IPS-18c (cell line): Measurements from ENCODE around the gene ATG16L1.

Experiments used
- H3K4me3 ChIP-seq: 2 replicates; pipeline ENCODE4 v1.7.0; 2013; ENCODE audit warnings: low read depth, mild to moderate bottlenecking, low read length, moderate library complexity; ENCODE audit not compliant: insufficient read depth
- H3K9me3 ChIP-seq: one replicate; pipeline ENCODE4 v1.6.1; 2013; ENCODE audit warnings: mild to moderate bottlenecking, low read length, moderate library complexity; ENCODE audit not compliant: control insufficient read depth, insufficient read depth

The ATG16L1 gene

DNA sequence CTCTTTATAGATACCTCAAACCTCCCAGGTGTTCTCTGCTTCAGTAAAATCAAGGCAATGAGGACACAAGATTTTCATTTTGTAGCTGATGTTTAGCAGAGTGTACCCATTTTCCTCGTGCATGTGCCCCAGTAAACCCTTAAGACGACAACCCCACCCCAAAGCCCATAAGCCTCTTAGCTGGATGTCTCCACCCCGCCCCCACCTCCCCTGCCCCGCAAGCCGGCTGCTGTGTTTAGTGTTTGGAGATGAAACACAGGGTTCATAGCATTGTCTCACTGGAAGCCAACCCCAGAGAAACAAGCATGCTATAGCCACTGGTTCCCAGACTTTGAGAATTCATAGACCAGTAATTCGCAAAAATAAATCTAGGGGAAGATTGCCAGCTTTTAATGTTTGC lies 50.3 kb downstream of the ATG16L1 start:
- H3K9me3 ChIP-seq, result no peaks in the 10 kb centered on the region
- H3K4me3 ChIP-seq, result no peak overlapping the region

DNA sequence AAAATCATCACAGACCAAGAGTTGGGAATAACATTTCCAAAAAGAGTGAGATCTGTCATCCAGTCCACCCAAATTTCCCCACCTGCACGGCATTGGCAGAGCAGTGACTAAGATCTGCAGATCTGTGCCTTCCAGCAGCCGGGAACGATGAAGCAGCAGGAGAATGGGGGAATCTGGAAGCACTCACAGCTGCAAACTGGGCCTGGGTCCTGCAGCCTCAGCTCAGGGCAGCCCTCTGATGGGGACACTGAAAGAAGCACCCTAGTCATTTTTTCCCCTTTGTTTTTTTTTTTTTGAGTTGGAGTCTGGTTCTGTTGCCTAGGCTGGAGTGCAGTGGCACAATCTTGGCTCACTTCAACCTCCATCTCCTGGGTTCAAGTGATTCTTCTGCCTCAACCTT lies 51.8 kb downstream of the ATG16L1 start:
- H3K9me3 ChIP-seq, result no peaks in the 10 kb centered on the region
- H3K4me3 ChIP-seq, result no peak overlapping the region

DNA sequence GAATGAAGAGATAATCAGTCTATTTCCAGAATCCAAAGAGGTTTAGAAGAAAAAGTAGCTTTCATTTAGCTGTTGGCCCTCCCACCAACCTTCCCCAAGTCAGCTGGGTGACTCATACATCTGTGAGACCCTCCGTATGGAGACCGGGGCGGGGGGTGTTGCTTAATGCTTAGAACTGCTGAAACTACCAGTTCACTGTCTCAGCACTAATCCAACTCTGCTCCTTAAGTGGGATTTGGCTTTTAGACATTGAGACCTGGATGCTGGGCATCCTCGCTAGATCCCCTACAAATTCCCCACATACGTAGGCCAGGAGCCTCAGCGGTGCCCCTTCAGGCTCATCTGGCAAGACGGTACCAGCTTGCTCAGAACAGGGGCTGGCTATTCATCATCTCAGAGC lies 56.1 kb downstream of the ATG16L1 start, which contains the start of gene SAG:
SAG (plus strand) TSS at position 252 of the 400 bp plus-strand sequence. CDS start 1,374 bp downstream, outside the sequence.
- Histone ChIP-seq H3K4me3 (no peak within 1 kb of the TSS), H3K9me3 (no peaks in the 10 kb centered on the region)

DNA sequence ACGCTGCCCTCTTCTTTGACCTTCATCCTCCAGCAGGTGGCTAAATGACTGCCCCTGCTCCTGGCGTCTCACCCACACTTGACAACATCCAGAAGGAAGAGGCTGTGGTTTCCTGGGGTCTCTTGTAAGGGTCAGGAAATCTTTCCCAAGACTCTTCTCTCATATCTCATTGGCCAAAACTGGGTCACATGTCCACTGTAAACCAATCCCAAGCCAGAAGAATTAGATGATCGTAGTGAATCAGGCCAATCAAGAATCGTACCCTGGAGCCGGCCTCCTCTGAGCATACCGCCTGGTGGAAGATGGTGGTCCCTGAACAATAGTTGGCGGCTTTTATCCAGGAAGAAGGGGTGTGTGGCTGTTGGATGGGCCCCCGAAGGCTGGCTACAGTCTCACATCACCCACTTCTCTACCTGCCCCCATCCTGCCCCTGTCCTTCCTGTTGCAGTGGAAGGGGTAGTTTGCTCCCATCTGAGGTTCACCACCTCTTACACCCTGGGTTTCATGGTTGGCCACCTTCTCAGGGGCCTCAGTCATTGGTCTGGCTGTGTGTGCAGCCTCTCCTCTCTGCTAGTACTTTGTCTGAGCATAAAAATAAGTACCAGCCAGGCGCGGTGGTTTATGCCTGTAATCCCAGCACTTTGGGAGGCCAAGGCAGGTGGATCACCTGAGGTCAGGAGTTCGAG lies 59.9 kb downstream of the ATG16L1 start:
- no peak overlapping the region for H3K4me3 ChIP-seq
- H3K9me3 ChIP-seq, result no peaks in the 10 kb centered on the region

DNA sequence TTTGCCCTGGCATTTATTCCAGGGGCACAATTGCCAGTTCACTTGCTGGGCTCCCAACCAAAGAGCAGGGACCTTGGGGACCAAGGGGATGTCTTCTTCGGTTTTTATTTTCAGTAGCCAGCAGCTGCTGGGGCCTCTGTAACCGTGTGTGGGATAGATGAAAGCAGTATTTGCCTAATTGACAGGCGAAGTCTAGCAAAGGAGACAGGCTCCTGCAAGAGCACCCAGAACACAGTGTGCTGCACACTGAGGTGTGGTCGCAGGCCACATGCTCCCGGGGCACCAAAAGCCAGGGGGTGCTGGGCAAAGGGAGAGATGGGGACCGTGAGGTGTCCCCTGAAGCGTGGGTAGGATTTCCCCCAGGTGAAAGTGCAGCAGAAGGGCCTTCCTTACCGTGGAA lies 61.4 kb downstream of the ATG16L1 start:
- no peak overlapping the region for H3K4me3 ChIP-seq
- H3K9me3 ChIP-seq, result no peaks in the 10 kb centered on the region

DNA sequence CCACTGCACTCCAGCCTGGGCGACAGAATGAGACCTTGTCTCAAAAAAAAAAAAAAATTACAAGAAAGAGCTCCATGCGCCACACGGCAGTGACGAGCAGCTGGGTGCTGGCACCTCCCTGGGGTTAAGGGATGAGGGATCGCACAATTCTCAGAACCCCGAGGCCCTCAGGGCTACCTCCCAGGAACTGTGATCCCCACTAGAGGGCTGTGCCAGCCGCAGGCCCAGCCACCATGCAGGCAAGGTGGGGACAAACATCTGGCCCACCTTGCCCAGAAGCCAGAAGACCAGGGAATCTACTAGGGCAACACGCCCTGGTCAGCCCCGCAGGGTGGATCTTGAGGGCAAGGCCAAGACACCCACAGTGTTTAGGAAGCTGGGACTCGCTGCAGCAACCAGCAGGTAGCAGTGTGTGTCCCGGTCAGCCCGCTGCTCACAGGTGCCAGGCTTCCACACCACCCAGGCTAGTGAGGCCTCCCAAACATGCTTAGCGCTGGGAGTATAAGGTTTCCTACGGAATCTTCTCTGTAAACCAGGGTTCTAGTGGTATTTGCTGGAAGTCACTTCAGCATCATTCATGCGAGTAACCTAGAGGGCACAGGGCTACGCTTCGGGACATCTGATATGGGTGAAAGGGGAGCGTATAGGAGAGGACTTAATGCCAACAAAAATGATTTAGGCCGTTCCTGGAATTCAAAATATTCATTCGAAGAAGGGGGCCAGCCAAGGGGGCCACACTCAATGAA lies 62.9 kb downstream of the ATG16L1 start:
- Histone ChIP-seq H3K9me3 (no peaks in the 10 kb centered on the region), H3K4me3 (no peak overlapping the region)

DNA sequence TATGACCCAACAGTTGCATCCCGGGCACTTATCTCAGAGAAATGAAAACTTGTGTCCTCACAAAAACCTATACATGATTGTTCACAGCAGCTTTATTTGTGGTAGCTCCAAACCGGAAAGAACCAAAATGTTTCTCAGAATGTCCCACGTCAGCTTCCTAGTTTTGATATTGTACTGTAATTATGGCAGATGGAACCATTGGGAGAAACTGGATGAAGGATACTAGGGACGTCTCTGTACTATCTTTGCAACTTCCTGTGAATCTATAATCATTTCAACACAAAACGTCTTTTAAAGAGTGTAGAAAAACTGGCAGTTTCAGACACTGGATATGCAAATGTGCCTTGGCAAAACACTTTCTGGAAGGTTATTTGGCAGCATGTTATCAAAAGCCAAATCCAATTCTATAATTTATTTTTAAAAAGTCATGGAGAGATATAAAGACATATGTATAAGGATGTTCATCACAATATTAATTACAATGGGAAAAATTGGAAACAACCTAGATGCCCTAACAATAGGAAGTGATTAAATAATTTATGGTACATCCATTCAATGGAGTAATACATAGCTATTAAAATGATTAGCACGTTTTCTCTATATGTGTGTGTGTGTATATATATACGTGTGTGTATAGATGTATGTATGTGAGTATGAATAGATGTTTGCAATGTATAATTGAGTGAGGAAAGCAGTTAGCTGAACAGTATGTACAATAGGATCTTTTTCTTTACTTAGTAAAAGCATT lies 65.9 kb downstream of the ATG16L1 start:
- no peaks in the 10 kb centered on the region for H3K9me3 ChIP-seq
- H3K4me3 ChIP-seq, result no peak overlapping the region

DNA sequence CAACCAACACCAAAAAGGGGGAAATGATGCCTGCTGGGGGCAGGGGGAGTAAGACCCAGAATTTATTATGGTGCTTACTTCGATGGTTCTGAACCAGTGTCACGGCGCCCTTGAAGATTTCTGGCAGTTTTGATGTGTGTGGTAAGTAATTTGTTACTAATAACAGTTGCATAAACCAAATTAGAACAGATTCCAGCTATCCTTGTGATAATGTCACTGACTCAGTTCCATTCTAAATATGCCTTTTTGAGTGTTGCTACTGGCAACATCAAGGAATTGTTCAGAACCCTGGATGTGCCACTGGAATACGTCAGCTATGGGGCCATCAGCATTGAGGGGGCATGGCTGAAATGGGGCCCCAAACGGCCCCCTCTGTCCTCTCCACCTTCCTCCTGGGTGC lies 67.8 kb downstream of the ATG16L1 start:
- H3K4me3 ChIP-seq, result no peak overlapping the region
- H3K9me3 ChIP-seq, result no peaks in the 10 kb centered on the region

DNA sequence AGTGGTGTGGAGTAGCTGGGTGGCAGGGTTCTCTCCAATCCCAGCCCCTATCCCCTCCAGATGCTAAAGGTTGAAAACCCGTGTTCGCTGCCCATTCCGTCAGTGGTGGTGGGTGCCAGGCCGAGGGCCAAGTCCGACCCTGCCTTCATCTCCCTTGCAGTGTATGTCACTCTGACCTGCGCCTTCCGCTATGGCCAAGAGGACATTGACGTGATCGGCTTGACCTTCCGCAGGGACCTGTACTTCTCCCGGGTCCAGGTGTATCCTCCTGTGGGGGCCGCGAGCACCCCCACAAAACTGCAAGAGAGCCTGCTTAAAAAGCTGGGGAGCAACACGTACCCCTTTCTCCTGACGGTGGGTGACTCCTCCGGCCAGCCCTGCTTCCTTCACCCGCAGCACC lies 69.0 kb downstream of the ATG16L1 start:
- Histone ChIP-seq H3K9me3 (no peaks in the 10 kb centered on the region), H3K4me3 (no peak overlapping the region)

DNA sequence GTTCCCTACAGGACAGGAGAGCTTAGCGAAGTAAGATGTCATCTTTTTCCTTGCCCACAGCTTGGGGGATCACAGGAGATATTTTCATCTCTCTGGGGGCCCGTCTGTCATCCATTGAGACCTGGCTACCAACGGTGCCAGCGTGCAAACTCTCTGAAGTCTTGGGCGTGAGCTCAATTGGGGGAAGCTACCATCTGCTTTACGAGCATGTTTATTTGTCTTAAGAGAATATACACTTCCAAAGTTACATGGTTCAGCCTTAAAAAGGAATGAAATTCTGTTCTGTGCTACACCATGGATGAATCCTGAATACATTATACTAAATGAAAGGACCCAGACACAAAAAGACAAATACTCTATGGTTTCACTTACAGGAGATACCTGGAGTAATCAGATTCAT lies 69.7 kb downstream of the ATG16L1 start:
- Histone ChIP-seq H3K4me3 (no peak overlapping the region), H3K9me3 (no peaks in the 10 kb centered on the region)

DNA sequence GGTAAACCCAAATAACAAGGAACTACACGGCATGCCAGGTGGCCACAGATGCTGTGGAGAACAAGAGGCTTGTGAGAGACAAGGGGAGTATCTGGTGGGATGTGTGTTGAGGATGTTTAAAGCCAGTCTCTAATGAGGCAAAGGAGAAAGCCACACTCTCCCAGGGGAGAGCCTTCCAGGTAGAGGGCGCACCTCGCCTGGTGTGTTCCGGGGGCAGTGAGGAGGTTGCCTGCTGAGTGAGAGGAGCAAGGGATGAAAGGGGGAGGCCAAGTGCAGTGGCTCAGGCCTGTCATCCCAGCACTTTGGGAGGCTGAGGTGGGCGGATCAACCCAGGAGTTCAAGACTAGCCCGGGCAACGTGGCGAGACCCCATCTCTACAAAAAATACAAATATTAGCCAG lies 72.4 kb downstream of the ATG16L1 start:
- Histone ChIP-seq H3K9me3 (no peaks in the 10 kb centered on the region), H3K4me3 (no peak overlapping the region)

DNA sequence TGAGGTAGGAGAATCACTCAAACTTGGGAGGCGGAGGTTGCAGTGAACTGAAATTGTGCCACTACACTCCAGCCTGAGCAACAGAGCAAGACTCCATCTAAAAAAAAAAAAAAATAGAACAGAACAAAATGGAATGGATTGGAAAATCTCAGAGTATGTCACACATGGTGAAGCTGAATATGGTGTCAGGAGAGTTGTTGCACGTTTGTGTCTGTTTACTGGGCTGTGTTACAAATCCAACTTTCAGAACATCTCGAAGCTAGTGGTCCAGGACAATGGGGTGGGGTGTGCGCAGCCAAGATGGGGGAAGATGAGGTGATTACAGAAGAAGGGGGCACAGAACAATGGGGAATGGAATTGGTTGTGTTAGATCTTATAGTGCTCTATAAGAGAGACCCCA lies 73.8 kb downstream of the ATG16L1 start:
- H3K9me3 ChIP-seq, result no peaks in the 10 kb centered on the region
- no peak overlapping the region for H3K4me3 ChIP-seq

DNA sequence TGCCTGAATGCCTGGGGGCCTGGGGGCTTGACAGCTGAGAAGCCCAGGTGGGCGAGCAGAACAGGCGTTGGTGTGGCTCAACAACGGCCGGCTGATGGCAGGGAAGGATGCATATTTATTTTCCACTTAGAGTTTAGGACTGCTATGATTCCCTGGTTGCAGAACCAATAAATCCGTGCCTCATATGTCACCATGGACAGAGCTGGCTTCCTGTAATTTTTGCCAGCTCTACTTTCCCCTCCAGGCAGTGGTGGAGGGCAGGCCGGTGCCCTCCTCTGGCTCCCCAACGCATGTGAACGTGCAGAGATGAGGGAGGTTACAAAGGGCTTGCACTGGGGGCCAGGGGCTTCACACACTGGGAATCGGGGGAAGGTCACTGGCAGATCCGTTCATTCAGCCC lies 74.3 kb downstream of the ATG16L1 start:
- Histone ChIP-seq H3K9me3 (no peaks in the 10 kb centered on the region), H3K4me3 (no peak overlapping the region)

DNA sequence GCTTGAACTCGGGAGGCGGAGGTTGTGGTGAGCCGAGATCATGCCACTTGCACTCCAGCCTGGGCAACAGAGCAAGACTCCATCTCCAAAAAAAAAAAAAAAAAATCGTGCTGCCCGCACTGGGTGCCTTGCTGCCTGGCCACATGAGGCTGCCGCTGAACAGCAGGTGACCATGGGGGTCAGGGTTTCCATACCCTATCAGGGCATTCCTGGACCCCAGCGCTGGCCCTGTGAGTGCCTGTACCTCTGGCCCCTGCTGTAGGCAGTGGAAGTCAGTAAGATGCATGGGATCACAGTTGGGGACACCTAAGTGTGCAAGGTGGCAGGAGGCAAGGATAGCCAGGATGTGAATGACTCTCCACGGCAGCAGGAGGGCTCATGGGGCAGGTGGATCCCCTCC lies 75.0 kb downstream of the ATG16L1 start:
- Histone ChIP-seq H3K9me3 (no peaks in the 10 kb centered on the region), H3K4me3 (no peak overlapping the region)

DNA sequence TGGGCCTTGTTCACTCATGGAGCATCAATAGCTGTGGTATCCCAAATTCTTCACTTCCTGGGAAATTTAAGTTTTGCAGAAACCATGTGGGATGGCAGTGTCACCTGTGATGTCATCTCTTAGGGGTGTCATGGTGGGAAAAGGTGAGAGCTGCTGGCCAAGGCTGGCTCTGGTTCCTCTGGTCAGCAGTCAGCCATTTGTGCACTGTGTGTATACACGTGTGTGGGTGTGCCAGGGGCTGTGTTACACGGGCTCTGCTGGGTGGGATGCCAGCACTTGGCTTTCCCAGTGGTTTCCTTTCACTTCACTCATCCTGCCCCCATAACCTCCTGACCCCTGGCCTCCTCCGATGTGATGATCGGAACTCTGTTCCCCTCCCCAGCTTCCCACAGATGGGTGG lies 77.4 kb downstream of the ATG16L1 start:
- no peak overlapping the region for H3K4me3 ChIP-seq
- H3K9me3 ChIP-seq, result no peaks in the 10 kb centered on the region

DNA sequence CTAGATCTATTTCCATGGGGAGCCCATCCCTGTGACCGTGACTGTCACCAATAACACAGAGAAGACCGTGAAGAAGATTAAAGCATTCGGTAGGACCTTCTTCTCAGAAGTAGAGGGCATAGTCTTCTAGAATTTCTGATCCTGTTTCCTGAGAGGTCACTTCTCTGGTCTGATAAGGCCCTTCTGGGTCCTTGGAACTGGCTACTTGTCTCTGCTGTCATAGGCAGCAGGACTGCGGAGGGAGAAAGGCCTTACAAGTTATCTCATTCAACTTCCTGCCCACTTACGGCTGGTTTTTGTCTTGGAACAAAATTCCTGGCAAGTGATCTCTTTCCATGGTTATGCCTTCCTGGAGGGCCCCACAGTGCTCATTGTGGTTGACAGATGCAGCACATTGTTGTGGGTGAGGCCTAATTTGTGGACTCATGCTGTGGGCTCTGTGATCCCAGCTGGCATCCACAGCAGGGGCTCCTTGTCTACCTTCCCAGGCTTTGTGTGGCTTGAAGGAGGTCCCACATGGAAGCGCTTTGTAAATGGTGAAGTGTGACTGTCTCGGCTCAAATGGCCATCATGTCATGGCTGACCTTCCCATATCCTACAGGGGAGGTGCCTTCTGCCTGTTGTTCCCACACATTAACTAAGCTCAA lies 78.1 kb downstream of the ATG16L1 start:
- Histone ChIP-seq H3K9me3 (no peaks in the 10 kb centered on the region), H3K4me3 (no peak overlapping the region)

DNA sequence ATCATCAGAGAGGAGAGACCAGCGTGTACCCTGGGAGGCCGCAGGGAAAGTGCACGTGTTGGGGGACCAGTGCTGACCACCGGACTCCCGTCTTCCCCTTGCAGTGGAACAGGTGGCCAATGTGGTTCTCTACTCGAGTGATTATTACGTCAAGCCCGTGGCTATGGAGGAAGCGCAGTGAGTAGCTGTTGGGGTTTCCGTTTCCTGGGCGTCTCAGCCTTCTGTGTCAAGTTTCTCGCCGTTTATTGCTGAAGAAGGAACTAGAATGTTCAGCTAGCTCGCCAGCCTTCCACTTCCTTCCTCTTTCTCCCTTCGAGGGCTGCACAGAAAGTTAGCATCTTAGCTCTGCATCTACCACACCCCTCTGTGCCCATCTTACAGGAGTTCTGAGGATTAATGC lies 80.1 kb downstream of the ATG16L1 start:
- no peak overlapping the region for H3K4me3 ChIP-seq
- H3K9me3 ChIP-seq, result no peaks in the 10 kb centered on the region

DNA sequence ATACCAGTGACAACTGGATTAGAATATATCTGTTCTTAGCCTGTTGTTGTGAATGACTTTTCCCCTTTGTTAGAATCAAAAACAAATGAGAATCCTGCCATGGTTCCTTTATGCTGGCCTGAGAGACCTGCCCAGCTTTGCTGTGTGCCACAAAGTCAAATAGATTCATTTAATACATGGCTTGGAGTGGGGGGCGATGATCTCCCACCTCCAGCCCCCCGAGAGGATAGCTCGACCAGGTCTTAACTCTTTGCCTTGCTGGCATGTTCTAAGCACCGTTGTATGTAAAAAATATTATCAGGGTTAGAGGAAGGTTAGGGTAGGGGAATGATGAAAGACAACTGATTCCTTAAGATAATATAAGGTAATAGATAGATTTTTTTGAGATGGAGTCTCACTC lies 80.7 kb downstream of the ATG16L1 start:
- H3K4me3 ChIP-seq, result no peak overlapping the region
- no peaks in the 10 kb centered on the region for H3K9me3 ChIP-seq
